Fibroblast of villous mesenchyme (primary cell): ENCODE results near the gene CBX4. TPM values are rescaled to one million over a fixed set of nuclear protein-coding genes. Genes with fewer than 3 reads are reported as not detected.
A peak's percentile ranks its signal among the peaks of the same experiment; 100 is the strongest.

Source experiments
- DNase-seq: peaks from one replicate; pipeline ENCODE4 v3.0.0-alpha.2; 2010; ENCODE audit warnings: low read depth
- H3K4me3 ChIP-seq: 2 replicates; pipeline ENCODE4 v1.5.1; 2011; ENCODE audit warnings: low read depth, mild to moderate bottlenecking, low read length
- CTCF ChIP-seq: IDR thresholded peaks from 2 replicates; pipeline ENCODE4 v1.5.1; 2012; ENCODE audit warnings: low read depth, mild to moderate bottlenecking, low read length; ENCODE audit not compliant: insufficient read depth
- total RNA-seq: library from RNA; depleted of rRNA; stranded (reverse); fragments of >200 nt; gene quantifications from 2 replicates; pipeline ENCODE4 v1.2.3, GENCODE V29; 2012

The CBX4 gene
- total RNA-seq, 1 donor = 13.0 TPM

- DNase-seq = no peak
- H3K4me3 ChIP-seq = no peak overlapping the region
- no peak for TF ChIP-seq CTCF
Observed at GRCh38 chr17:79794659-79795511, 44.4 kb downstream of the CBX4 start.

GRCh38 chr17:79793924-79794304 is 45.3 kb downstream of the CBX4 start:
- no peak for TF ChIP-seq CTCF
- peak overlapping the region; percentile 58 for H3K4me3 ChIP-seq
- no peak for DNase-seq

GRCh38 chr17:79792984-79793923 is 46.0 kb downstream of the CBX4 start:
- TF ChIP-seq CTCF = no peak
- peak; percentile 92 for DNase-seq

GRCh38 chr17:79792341-79792871 is 46.8 kb downstream of the CBX4 start:
- DNase-seq = no peak
- TF ChIP-seq CTCF = no peak
- peak overlapping the region; percentile 58 for H3K4me3 ChIP-seq

More at GRCh38 chr17:79792984-79793923, 46.0 kb downstream of the CBX4 start:
- H3K4me3 ChIP-seq = peak overlapping the region; percentile 58

GRCh38 chr17:79791735-79792161 is 47.5 kb downstream of the CBX4 start:
- H3K4me3 ChIP-seq = no peak overlapping the region
- no peak for DNase-seq
- TF ChIP-seq CTCF = no peak

- no peak for TF ChIP-seq CTCF
Observed at GRCh38 chr17:79790805-79791734, 48.2 kb downstream of the CBX4 start.

More at GRCh38 chr17:79790805-79791734, 48.2 kb downstream of the CBX4 start:
- DNase-seq = no peak
- no peak overlapping the region for H3K4me3 ChIP-seq
